Posterior cingulate gyrus (tissue), 11 donors: ENCODE measurements around the gene MAMDC2.
"Not testable (repeated sequence)": the region's sequence is repeated elsewhere in the genome, so short reads cannot be mapped to it uniquely, and the experiment has no call there.

Experiments
- DNase-seq, 10 donors: peaks; one replicate each; pipeline versions ENCODE4 v3.0.0 to v3.0.0-alpha.2; 2020 to 2021; ENCODE audit warnings: mixed read lengths in 3 of 10
- intact Hi-C: fragments of 100-400 bp; cut with DNase I; formaldehyde crosslinking; loops from one replicate; pipeline ENCODE4 v1.15.1; 2023

The MAMDC2 gene

GRCh38 chr9:70036641-70037040 lies 7.0 kb upstream of the MAMDC2 start:
- DNase-seq = no peak
- intact Hi-C loops = no loop called here

DNA sequence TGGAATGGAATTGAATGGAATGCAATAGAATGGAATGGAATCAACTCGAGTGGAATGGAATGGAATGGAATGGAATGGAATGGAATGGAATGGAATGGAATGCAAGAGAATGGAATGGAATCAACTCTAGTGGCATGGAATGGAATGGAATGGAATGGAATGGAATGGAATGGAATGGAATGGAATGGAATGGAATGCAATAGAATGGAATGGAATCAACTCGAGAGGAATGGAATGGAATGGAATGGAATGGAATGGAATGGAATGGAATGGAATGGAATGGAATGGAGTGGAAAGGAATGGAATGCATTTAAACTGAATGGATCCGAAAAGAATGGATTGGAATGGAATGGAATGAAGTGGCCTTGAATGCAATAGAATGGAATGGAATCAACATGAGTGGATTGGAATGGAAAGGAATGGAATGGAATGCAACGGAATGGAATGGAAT lies 5.5 kb upstream of the MAMDC2 start:
- DNase-seq, intact Hi-C loops: not testable (repeated sequence)

DNA sequence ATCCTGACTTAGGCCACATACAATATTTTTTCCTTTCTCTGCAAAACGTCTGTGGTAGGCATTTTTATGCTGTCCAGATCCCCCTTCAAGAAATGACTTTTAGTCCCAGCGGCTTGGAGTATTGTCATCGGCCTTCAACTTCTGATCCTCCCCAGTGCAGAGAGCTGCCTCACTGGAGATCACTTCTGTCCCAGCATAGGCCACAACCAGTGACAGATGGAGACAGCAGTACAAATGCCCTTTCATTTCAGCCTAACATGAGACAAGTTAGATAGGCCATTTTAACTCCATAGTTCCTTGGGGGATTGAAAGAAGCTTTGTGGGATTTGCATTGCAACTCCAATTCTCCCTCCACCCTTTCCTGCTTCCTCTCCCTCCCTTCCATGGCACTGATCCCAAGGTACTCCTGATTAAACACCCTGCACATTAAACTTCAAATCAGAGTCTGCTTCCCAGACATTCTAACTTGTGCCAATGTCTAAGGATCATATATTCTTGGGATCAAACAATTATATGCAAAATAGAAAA lies 3.2 kb upstream of the MAMDC2 start:
- intact Hi-C loops = no loop called here
- no peak for DNase-seq

DNA sequence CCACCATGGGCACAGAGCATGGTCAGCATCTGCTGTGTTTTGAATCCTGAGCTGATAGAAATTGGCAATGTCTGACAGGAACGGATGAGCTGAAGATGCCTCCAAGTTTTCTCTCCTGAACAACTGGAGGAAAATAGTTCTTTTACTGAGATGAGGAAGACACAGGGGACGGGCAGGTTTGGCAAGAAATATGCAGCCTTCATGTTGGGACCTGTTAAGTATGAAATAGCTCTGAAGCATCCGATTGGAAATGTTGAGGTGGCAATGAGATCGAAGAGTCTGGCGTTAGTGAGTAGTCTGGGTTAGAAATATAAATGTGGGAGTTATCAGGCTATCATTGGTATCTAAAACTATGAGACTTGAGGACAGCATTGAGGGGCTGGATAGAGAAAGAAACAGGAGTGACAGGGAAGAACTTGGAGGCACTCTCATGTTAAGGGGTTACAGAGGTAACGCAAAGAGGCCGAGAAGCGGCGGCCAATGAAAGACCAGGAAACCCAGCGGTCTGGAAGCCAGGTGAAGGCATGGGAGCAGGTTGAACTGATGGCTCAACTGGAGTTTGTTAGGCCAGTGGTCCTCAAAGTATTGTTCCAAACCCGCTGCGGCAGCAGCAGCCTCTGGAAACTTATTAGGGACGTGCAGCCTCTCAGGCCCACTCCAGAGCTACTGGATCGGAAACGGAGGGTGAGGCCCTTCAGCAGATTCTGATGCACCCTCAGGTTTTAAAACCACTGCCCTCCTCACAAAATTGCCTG lies 1.0 kb upstream of the MAMDC2 start:
- DNase-seq = no peak
- intact Hi-C loops = no loop called here

DNA sequence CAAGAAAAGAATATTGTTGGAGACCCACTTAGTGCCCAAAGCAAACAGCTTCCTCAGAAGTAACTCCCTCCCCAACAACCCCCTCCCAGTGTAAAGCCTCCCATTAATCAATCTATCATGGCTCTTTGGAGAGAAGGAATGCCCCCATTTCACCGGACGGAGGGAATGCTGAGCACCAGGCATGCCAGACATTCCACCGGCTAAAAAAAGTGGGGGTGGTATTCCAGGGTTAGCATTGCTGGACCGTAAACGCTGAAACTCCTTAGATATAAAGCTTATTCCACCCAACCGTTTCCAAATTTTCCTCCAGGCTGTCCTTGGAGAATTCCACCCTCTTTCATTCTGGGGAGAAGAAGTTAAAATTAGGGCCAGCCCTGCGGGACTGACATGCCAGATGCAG lies 363 bp upstream of the MAMDC2 start:
- DNase-seq = no peak
- intact Hi-C loops = no loop called here

GRCh38 chr9:70044490-70045307 lies 1.1 kb downstream of the MAMDC2 start:
- intact Hi-C loops = no loop called here
- peak in 2 of 10 donors; percentile 15 to 75 for DNase-seq

DNA sequence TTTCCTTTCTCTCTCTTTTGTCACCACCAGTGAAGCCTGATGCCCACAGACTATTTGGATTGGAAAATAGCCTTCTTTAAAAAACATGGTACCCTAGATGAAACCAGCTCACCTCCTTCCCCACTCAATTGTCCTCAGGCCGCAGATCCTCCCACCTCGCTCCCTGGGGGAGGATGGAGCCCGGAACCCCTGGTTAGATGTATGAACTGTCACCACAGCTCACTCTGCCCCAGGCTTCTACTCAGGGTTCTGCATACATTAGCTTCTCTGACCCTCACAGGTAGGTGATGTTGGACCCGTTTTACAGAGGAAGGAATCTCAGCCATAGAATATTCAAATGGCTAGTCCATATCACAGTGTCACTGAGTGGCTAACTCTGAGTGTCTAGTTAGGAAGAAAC lies 1.8 kb downstream of the MAMDC2 start:
- intact Hi-C loops = no loop called here
- no peak for DNase-seq

- intact Hi-C loops = no loop called here
Observed at GRCh38 chr9:70046274-70047070, 2.8 kb downstream of the MAMDC2 start.

GRCh38 chr9:70049236-70049635 lies 5.6 kb downstream of the MAMDC2 start:
- peak in 1 of 10 donors; percentile 17 for DNase-seq
- intact Hi-C loops = no loop called here

More at GRCh38 chr9:70046274-70047070, 2.8 kb downstream of the MAMDC2 start:
- DNase-seq = peak in 2 of 10 donors; percentile 56 to 74

DNA sequence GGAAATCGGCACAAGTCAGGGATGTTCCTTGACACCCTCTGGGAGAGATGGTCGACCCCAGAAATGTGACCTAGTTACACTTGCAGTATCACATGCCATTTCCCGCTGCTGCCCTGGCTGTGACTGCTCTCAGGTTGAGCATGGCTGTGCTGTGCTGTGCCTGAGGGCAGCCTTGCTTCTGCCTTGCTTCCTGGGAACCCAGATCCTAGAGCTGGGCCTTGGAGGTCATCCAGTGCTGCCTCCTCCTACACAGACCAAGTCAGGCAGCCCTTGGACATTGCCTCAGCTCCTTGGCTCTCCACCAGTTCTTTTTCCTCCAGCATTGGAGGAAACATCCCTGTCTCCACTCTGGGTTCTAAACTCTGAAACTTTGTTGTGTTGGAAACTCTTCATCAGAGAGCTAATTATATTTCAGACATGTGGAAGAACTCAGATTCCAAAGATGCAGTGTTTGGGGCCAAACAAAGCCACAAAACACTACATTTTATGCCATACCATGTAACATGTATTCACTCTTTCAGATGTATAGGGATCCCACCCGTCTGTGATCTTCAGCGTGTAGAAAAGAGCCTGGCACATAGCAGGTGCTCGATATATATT lies 6.1 kb downstream of the MAMDC2 start:
- DNase-seq = peak in 1 of 10 donors; percentile 60
- intact Hi-C loops = no loop called here

DNA sequence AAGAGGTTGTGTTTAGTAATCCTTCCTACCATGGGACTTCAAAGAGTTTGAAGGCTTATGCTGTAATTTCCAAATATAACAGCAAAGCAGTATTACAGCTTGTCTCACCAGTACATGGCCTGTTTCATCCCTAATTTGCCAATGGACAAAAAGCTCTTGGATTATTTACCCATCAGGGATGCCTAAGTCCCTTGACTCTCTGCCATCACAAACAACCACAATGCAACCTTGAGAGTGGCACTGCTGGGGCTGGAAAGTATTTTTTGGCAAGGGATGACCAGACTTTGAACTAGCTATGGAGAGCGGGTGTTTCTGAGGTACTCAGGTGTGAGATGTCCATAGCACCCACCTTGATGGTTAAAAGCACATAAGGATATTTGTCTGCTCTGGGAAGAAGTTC lies 9.1 kb downstream of the MAMDC2 start:
- no peak for DNase-seq
- intact Hi-C loops = no loop called here

DNA sequence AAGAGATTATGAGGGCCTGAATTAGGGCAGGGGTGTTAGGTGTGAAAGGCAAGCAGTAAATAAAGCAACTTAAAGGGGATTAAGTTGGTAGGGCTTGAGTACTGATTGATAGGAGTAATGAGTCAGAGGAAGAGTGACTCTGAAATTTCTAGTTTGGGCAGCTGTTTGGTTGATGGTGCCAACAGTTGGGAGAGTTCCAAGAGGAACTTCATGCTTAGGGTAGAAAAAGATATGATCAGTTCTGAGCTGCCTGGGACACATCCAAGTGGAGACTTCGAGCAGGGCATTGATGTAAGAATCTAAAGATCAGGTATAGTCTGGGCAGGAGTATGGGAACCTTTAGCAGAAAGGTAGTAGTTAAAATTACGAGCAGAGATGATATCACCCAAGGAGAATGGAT lies 10.2 kb downstream of the MAMDC2 start:
- no peak for DNase-seq
- intact Hi-C loops = no loop called here

DNA sequence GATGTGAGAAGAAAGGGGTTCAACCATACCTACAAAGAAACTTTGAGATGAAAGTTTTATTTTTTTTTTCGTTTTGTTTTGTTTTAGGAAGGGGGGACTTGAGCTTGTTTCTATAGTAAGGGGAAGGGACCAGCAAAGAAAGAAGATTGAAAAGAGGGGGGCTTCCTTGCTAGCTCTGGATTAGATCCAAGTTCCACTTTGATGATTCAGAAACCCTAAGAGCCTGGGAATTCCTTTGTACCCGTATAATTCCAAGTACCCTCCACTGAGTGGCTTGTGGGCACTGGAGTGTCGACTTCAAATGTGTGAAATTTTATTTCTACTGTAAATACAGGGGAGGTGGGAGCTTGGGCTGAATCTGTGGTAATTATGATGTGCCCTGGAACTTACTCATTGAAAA lies 10.9 kb downstream of the MAMDC2 start:
- intact Hi-C loops = no loop called here
- DNase-seq = no peak

DNA sequence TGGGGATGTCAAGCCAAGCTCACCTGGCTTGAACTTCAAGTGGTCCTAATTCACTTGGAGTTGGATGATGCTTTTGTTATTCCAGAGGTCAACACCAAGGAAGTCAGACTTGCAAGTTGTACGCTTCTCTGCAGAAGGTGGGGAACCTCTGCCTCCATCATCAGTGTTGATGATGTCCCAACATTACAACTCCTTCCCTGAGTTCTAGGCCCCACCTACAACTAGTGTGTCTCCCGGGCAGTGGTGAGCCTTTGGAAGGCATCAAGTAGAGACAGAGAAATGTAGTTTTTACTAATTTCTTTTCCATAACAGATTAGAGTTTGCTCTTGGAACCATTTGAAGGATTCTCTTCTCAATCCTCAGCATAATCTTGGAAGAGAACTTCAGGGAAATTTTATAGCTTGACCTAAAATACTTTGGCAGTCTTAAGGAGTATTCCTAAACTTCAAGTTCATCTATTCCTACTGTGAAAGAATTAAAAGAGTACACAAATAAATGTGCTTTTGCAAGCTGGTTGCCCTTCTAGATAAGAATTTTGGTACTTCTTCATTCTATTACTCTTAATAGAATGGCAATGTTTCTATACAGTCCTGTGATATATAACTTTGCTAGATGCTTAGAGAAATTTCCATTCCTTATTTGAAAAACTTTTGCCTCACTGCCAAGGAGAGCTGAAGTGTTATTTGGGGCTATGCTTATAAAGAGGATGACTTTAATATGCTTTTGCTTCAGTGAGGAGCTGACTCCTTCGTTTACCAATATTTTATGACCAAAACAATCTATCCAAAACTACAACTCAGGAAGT lies 12.0 kb downstream of the MAMDC2 start:
- intact Hi-C loops = no loop called here
- no peak for DNase-seq

- intact Hi-C loops = no loop called here
- DNase-seq = no peak
Observed at GRCh38 chr9:70056211-70056944, 12.7 kb downstream of the MAMDC2 start.

DNA sequence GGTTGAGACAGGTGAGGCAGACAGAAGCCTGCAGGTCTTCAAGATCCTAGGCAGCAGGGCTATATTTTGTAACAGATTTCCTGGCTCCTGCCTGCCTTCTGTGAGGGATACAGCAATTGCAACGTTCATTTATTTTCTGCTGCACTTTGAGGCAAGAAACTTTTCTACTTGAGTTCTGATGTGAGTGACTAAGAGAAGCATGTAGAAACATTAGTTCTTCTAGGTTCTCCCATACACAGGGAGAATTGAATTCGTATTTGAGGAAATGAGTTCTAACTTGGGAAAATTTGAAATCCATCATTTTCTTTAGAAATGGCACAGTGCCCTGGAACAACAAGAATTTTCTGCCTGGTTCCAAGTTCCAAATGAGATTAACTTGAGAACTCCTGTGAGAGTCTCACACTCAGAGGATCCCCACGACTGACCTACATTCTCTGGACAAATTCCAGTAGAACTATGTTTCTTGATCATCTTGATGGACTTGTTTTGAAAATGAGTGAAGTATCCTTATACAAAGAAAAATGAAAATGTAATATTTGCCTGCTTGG lies 15.0 kb downstream of the MAMDC2 start:
- DNase-seq = no peak
- intact Hi-C loops = no loop called here

DNA sequence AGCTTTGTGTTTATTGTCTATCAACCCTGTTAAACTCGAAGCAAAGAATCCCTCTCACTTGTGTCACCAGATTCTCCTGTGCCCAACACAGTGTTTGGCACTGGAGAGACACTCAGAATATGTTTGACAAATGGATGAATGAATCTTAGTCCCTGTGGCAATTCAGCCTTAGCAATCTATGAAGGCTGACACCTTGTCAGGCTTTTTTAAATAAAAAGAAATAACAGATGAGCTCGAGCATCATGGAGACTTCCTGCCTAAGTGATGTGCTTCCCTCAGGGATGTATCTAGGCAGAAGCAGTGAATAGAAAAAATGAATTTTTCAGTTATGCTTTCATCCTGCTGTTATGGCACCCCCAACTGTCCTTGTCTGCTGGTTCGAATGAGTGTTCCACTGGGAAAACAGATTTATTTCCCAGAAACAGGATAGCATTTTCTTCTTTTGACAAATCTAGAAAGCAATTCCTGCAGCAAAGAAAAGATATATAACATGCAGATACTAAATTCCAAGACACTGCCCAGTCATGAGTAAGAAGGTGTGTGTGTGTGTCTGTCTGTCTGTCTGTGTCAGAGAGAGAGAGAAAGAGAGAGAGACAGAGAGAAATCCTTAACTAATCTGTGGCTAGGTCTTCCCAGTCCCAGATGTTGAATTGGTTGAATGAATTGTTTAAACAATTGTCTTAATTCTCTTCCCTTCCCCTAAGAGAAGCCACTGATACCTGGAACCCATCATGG lies 16.7 kb downstream of the MAMDC2 start:
- DNase-seq = no peak
- intact Hi-C loops = no loop called here
